NCI-H748 treated with DMSO at 0.1 percent for 48 hours (cell line): ENCODE measurements around the gene DIO1.

ENCODE experiments used
- DNase-seq: peaks from one replicate; lab custom pipeline; 2025; lab: John Stamatoyannopoulos, UW

The DIO1 gene

GRCh38 chr1:53894644-53895043 lies 657 bp downstream of the DIO1 start:
- no peak for DNase-seq

- DNase-seq: no peak
Observed at GRCh38 chr1:53895421-53895820, 1.4 kb downstream of the DIO1 start.

- no peak for DNase-seq
Observed at GRCh38 chr1:53896635-53897229, 2.7 kb downstream of the DIO1 start.

GRCh38 chr1:53899206-53899628 lies 5.2 kb downstream of the DIO1 start:
- no peak for DNase-seq

GRCh38 chr1:53899708-53900107 lies 5.7 kb downstream of the DIO1 start:
- DNase-seq: no peak

- no peak for DNase-seq
Observed at GRCh38 chr1:53902235-53903138, 8.5 kb downstream of the DIO1 start.

GRCh38 chr1:53905509-53905908 lies 11.5 kb downstream of the DIO1 start:
- no peak for DNase-seq

GRCh38 chr1:53906121-53906520 lies 12.1 kb downstream of the DIO1 start:
- DNase-seq: no peak

GRCh38 chr1:53909946-53910345 lies 16.0 kb downstream of the DIO1 start:
- DNase-seq: no peak

GRCh38 chr1:53911442-53911841 lies 17.5 kb downstream of the DIO1 start:
- no peak for DNase-seq

- DNase-seq: no peak
Observed at GRCh38 chr1:53913352-53914033, 19.5 kb downstream of the DIO1 start.

- DNase-seq: no peak
Observed at GRCh38 chr1:53918343-53918742, 24.4 kb downstream of the DIO1 start.

GRCh38 chr1:53919675-53920066 lies 25.7 kb downstream of the DIO1 start:
- DNase-seq: no peak

- no peak for DNase-seq
Observed at GRCh38 chr1:53927376-53927881, 33.4 kb downstream of the DIO1 start.

- DNase-seq: no peak
Observed at GRCh38 chr1:53929246-53929960, 35.4 kb downstream of the DIO1 start.

GRCh38 chr1:53930932-53931331 lies 36.9 kb downstream of the DIO1 start:
- no peak for DNase-seq

- no peak for DNase-seq
Observed at GRCh38 chr1:53931523-53931922, 37.5 kb downstream of the DIO1 start.

- DNase-seq: no peak
Observed at GRCh38 chr1:53934170-53934765, 40.3 kb downstream of the DIO1 start.

- DNase-seq: no peak
Observed at GRCh38 chr1:53936430-53936829, 42.4 kb downstream of the DIO1 start.

GRCh38 chr1:53938136-53938830 lies 44.3 kb downstream of the DIO1 start:
- DNase-seq: no peak
